CD14-positive monocyte (primary cell): ENCODE data around the gene BANP. TPM values are rescaled to one million over a fixed set of nuclear protein-coding genes. Genes with fewer than 3 reads are reported as not detected.
A peak's percentile ranks its signal among the peaks of the same experiment; 100 is the strongest.

Source experiments
- DNase-seq, 3 donors: peaks; one replicate each; pipeline ENCODE4 v3.0.0-alpha.2; 2011 to 2022
- H2AFZ ChIP-seq: 2 replicates; pipeline ENCODE4 v1.6.0; 2012; ENCODE audit warnings: mild to moderate bottlenecking, low read depth, low read length, inconsistent platforms; ENCODE audit not compliant: insufficient read depth, poor library complexity, severe bottlenecking
- H3K27ac ChIP-seq, 2 donors: 1 replicate in 1 of 2; 2 replicates in 1 of 2; pipeline ENCODE4 v1.5.1; 2012 to 2013; ENCODE audit warnings: low read length in 2 of 2, control low read depth in 1 of 2, inconsistent platforms in 1 of 2, low read depth in 1 of 2, mild to moderate bottlenecking in 1 of 2
- H3K27me3 ChIP-seq, 2 donors: one replicate each; pipeline versions ENCODE4 v1.6.0 to v1.6.1; 2011 to 2013; ENCODE audit warnings: low read length in 2 of 2; ENCODE audit not compliant: control insufficient read depth in 2 of 2, insufficient read depth in 2 of 2
- H3K36me3 ChIP-seq, 2 donors: replicated peaks in 1 of 2; 1 replicate in 1 of 2; 2 replicates in 1 of 2; pipeline versions ENCODE4 v1.5.1 to v1.6.1; 2012 to 2013; ENCODE audit warnings: low read length in 2 of 2, control low read depth in 1 of 2, inconsistent platforms in 1 of 2, mild to moderate bottlenecking in 1 of 2; ENCODE audit not compliant: insufficient read depth in 2 of 2, control insufficient read depth in 1 of 2
- H3K4me1 ChIP-seq, 2 donors: 1 replicate in 1 of 2; 2 replicates in 1 of 2; pipeline versions ENCODE4 v1.5.1 to v1.6.1; 2012 to 2013; ENCODE audit warnings: low read length in 2 of 2, control low read depth in 1 of 2, inconsistent platforms in 1 of 2, mild to moderate bottlenecking in 1 of 2, moderate library complexity in 1 of 2; ENCODE audit not compliant: insufficient read depth in 2 of 2, control insufficient read depth in 1 of 2
- H3K4me2 ChIP-seq: replicated peaks from 2 replicates; pipeline ENCODE3; 2012; ENCODE audit warnings: low read length, moderate library complexity, mild to moderate bottlenecking; ENCODE audit not compliant: poor library complexity, severe bottlenecking; ENCODE audit errors: extremely low read depth
- H3K4me3 ChIP-seq, 3 experiments: fragments of 200-600 bp in 1 of 3; sonication (generic) in 1 of 3; replicated peaks in 1 of 3; 1 replicate in 2 of 3; 2 replicates in 1 of 3; pipeline ENCODE4 v1.5.1; 2011 to 2013; ENCODE audit warnings: low read length in 3 of 3, mild to moderate bottlenecking in 3 of 3, control low read depth in 2 of 3, low read depth in 2 of 3, inconsistent platforms in 1 of 3, moderate library complexity in 1 of 3
- H3K79me2 ChIP-seq: 2 replicates; pipeline ENCODE4 v1.6.0; 2012; ENCODE audit warnings: mild to moderate bottlenecking, control low read depth, inconsistent platforms, low read length, moderate library complexity; ENCODE audit not compliant: insufficient read depth
- H3K9ac ChIP-seq: 2 replicates; pipeline ENCODE4 v1.6.0; 2017; ENCODE audit warnings: low read length, mild to moderate bottlenecking; ENCODE audit not compliant: insufficient read depth, poor library complexity, severe bottlenecking
- H3K9me3 ChIP-seq, 2 donors: replicated peaks in 1 of 2; 1 replicate in 1 of 2; 2 replicates in 1 of 2; pipeline versions ENCODE4 v1.5.1 to v1.6.1; 2012 to 2013; ENCODE audit warnings: low read length in 2 of 2, control low read depth in 1 of 2; ENCODE audit not compliant: control insufficient read depth in 1 of 2, insufficient read depth in 1 of 2
- H4K20me1 ChIP-seq: 2 replicates; pipeline ENCODE4 v1.6.0; 2012; ENCODE audit warnings: mild to moderate bottlenecking, low read length, control low read depth, moderate library complexity; ENCODE audit not compliant: insufficient read depth
- H3K27ac Mint-ChIP-seq, 7 donors: one replicate each; pipeline ENCODE4 v1.8.0; 2020; ENCODE audit warnings: mild to moderate bottlenecking in 7 of 7, mixed read lengths in 7 of 7, moderate library complexity in 6 of 7, inconsistent platforms in 2 of 7
- H3K27me3 Mint-ChIP-seq, 3 donors: one replicate each; pipeline ENCODE4 v1.8.0; 2021 to 2022; ENCODE audit warnings: low read depth in 3 of 3, mild to moderate bottlenecking in 3 of 3, mixed read lengths in 3 of 3, moderate library complexity in 3 of 3, inconsistent platforms in 1 of 3
- H3K36me3 Mint-ChIP-seq, 2 donors: one replicate each; pipeline ENCODE4 v1.8.0; 2020; ENCODE audit warnings: mixed read lengths in 2 of 2, inconsistent platforms in 1 of 2, mild to moderate bottlenecking in 1 of 2
- H3K4me1 Mint-ChIP-seq: one replicate; pipeline ENCODE4 v1.8.0; 2020; ENCODE audit warnings: mild to moderate bottlenecking, mixed read lengths
- H3K4me3 Mint-ChIP-seq, 2 donors: one replicate each; pipeline ENCODE4 v1.8.0; 2020; ENCODE audit warnings: mild to moderate bottlenecking in 2 of 2, mixed read lengths in 2 of 2, moderate library complexity in 1 of 2
- H3K9me3 Mint-ChIP-seq, 7 donors: one replicate each; pipeline ENCODE4 v1.8.0; 2020 to 2022; ENCODE audit warnings: mixed read lengths in 7 of 7, mild to moderate bottlenecking in 6 of 7, moderate library complexity in 6 of 7, inconsistent platforms in 2 of 7
- CTCF ChIP-seq: fragments of 200-600 bp; IDR thresholded peaks from one replicate; pipeline ENCODE4 v1.8.0; 2022; ENCODE audit warnings: antibody characterized with exemption, mild to moderate bottlenecking
- WGBS: methylation state at CpG from one replicate; pipeline ENCODE4 v1.1.5; 2013; ENCODE audit warnings: missing lambda C conversion rate; ENCODE audit not compliant: insufficient coverage; 5-methylcytosine and 5-hydroxymethylcytosine counted together
- intact Hi-C, 2 donors: fragments of 100-400 bp; cut with micrococcal nuclease; formaldehyde crosslinking; loops; one replicate each; pipeline versions ENCODE4 v1.15.0 to v1.15.1; 2023
- polyA plus RNA-seq, 3 donors: library from polyadenylated mRNA; depleted of rRNA in 1 of 3; unstranded in 2 of 3; stranded (reverse) in 1 of 3; fragments of 300-500 nt in 2 of 3; fragments of >200 nt in 1 of 3; fragmentation: Illumina TruSeq in 2 of 3; gene quantifications; 1 replicate in 2 of 3; 2 replicates in 1 of 3; pipeline ENCODE4 v1.2.3, GENCODE V29; 2012 to 2021

BANP gene
- polyA plus RNA-seq, 3 donors: 10.1 to 40.9 (median 11.7) TPM

- Mint-ChIP-seq H3K4me1 (peaks cover 18% of the 10 kb centered on the region), H3K27ac (no peak overlapping the region), H3K4me3 (no peak overlapping the region), H3K36me3 (peaks cover 58 to 64% of the 10 kb centered on the region in 2 donors), H3K9me3 (peaks cover 16 to 26% (median 23%) of the 10 kb centered on the region in 7 donors), H3K27me3 (peaks cover 0 to under 1% (median 0%) of the 10 kb centered on the region in 3 donors)
- H3K4me3 ChIP-seq: no peak overlapping the region
- no peak overlapping the region for H3K4me2 ChIP-seq
- DNase-seq: no peak
- intact Hi-C loops: no loop called here
- H2AFZ ChIP-seq: no peak overlapping the region
- H3K36me3 ChIP-seq: peaks cover 10 to 41% of the 10 kb centered on the region in 2 donors
- H3K9ac ChIP-seq: no peak overlapping the region
- peaks cover 74% of the 10 kb centered on the region for H4K20me1 ChIP-seq
- TF ChIP-seq CTCF: no peak
- peaks cover 20% of the 10 kb centered on the region in 2 donors for H3K9me3 ChIP-seq
- H3K27me3 ChIP-seq: no peaks in the 10 kb centered on the region
- H3K4me1 ChIP-seq: peaks cover under 1 to 2% of the 10 kb centered on the region in 2 donors
- H3K27ac ChIP-seq: no peak overlapping the region
- H3K79me2 ChIP-seq: peaks cover 76% of the 10 kb centered on the region
- 90% methylated on average over 2 of the region's 2 CpGs for WGBS
Measured at GRCh38 chr16:87971933-87972332, 20.7 kb downstream of the BANP start.

GRCh38 chr16:87973717-87974116, 22.5 kb downstream of the BANP start:
- peaks cover 58% of the 10 kb centered on the region for H4K20me1 ChIP-seq
- H3K4me3 Mint-ChIP-seq: no peak overlapping the region
- no peaks in the 10 kb centered on the region for H3K27me3 ChIP-seq
- no peak for TF ChIP-seq CTCF
- no peak overlapping the region for H3K27ac ChIP-seq
- intact Hi-C loops: no loop called here
- H3K36me3 Mint-ChIP-seq: peaks cover 67 to 82% of the 10 kb centered on the region in 2 donors
- DNase-seq: no peak
- H3K27me3 Mint-ChIP-seq: peaks cover 0 to 2% (median 0%) of the 10 kb centered on the region in 3 donors
- H2AFZ ChIP-seq: no peak overlapping the region
- no peaks in the 10 kb centered on the region for H3K4me1 ChIP-seq
- peaks cover 20% of the 10 kb centered on the region in 2 donors for H3K9me3 ChIP-seq
- peaks cover 16% of the 10 kb centered on the region for H3K4me1 Mint-ChIP-seq
- no peak overlapping the region for H3K4me2 ChIP-seq
- peaks cover 16 to 25% (median 23%) of the 10 kb centered on the region in 7 donors for H3K9me3 Mint-ChIP-seq
- peak overlapping the region in 3 of 7 donors; percentile 4 to 75 (median 57) for H3K27ac Mint-ChIP-seq
- H3K4me3 ChIP-seq: no peak overlapping the region
- WGBS: 20% methylated on average over 1 of the region's 3 CpGs
- no peak overlapping the region for H3K9ac ChIP-seq
- H3K79me2 ChIP-seq: peaks cover 59% of the 10 kb centered on the region
- H3K36me3 ChIP-seq: peaks cover 12 to 52% of the 10 kb centered on the region in 2 donors
